ENCODE data around the gene FAM47E.

The FAM47E gene

DNA sequence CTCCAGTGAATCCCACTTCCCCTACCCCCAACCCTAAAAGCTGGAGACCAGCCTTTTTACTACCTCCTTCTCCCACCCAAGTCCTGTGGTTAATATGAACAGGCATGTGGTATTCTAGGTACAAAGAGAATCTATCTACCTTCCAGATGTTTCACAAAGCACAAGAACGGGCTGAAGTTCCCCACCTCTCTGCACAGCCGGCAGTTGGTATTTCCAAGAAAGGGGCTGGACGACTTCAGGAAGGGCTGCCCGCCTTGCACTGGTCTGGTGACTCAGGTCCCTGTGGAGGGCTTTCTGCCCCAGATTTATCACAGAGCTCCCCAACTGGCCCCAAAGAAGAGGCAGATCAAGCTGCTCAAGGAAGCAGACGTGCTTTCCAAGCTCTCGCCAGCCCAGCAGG lies 4.5 kb downstream of the FAM47E start:
- ChIA-PET CTCF (no interaction called here), POLR2A (no interaction called here)
- H3K4me3 ChIP-seq (ENCODE audit: low read depth, low read length), result no peak overlapping the region
- H3K27ac ChIP-seq (ENCODE audit: extremely low read depth, low read depth, low read length), result no peak overlapping the region
- H3K36me3 ChIP-seq (ENCODE audit: control insufficient read depth in 2 of 2, insufficient read depth in 1 of 2, low read length in 2 of 2), result no peaks in the 10 kb centered on the region
- no peaks in the 10 kb centered on the region for H3K4me1 ChIP-seq (ENCODE audit: control insufficient read depth, insufficient read depth, low read length)
- TF ChIP-seq ZBTB8A (tag by site-specific recombination; IDR thresholded peaks at IDR 0.05) (no peak), ZNF555 (tag by site-specific recombination; conservative IDR thresholded peaks at IDR 0.05) (no peak), ZNF169 (tag by site-specific recombination; IDR thresholded peaks at IDR 0.05) (no peak), ZNF155 (tag by site-specific recombination; IDR thresholded peaks at IDR 0.05) (no peak)
- TF ChIP-seq, protein P1, sequence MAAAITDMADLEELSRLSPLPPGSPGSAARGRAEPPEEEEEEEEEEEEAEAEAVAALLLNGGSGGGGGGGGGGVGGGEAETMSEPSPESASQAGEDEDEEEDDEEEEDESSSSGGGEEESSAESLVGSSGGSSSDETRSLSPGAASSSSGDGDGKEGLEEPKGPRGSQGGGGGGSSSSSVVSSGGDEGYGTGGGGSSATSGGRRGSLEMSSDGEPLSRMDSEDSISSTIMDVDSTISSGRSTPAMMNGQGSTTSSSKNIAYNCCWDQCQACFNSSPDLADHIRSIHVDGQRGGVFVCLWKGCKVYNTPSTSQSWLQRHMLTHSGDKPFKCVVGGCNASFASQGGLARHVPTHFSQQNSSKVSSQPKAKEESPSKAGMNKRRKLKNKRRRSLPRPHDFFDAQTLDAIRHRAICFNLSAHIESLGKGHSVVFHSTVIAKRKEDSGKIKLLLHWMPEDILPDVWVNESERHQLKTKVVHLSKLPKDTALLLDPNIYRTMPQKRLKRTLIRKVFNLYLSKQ (tag by site-specific recombination; IDR thresholded peaks at IDR 0.05; ENCODE audit: borderline replicate concordance), result no peak
- no peaks in the 10 kb centered on the region for H3K9me3 ChIP-seq (ENCODE audit: control insufficient read depth, insufficient read depth, low read depth, low read length)

DNA sequence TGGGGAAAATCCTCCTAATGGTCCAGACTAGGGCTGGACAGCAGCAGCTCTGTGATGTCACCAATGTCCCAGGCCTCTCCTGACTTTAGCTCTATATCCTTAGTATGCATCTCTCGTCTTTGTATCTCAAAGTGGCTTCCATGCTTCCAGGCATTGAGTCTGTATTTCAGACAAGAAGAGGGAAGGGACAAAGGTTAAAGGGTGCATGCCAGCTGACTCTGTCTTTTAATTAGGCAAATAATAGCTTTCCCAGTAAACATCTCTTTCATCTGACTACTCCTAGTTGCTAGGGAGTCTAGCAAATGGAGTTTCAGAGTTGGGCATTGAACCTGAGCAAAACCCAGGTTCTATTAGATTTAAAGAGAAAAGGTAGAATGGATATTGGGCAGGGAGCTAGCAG lies 5.4 kb downstream of the FAM47E start:
- ChIA-PET CTCF (no interaction called here), POLR2A (no interaction called here)
- Histone ChIP-seq H3K9me3 (ENCODE audit: control insufficient read depth, insufficient read depth, low read depth, low read length) (no peaks in the 10 kb centered on the region), H3K4me1 (ENCODE audit: control insufficient read depth, insufficient read depth, low read length) (no peaks in the 10 kb centered on the region), H3K36me3 (ENCODE audit: control insufficient read depth in 2 of 2, insufficient read depth in 1 of 2, low read length in 2 of 2) (no peaks in the 10 kb centered on the region), H3K27ac (ENCODE audit: extremely low read depth, low read depth, low read length) (no peak overlapping the region), H3K4me3 (ENCODE audit: low read depth, low read length) (no peak overlapping the region)
- TF ChIP-seq, protein P2, sequence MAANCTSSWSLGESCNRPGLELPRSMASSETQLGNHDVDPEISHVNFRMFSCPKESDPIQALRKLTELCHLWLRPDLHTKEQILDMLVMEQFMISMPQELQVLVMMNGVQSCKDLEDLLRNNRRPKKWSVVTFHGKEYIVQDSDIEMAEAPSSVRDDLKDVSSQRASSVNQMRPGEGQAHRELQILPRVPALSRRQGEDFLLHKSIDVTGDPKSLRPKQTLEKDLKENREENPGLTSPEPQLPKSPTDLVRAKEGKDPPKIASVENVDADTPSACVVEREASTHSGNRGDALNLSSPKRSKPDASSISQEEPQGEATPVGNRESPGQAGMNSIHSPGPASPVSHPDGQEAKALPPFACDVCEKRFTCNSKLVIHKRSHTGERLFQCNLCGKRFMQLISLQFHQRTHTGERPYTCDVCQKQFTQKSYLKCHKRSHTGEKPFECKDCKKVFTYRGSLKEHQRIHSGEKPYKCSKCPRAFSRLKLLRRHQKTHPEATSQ (tag by site-specific recombination; IDR thresholded peaks at IDR 0.05), result no peak
- TF ChIP-seq ZNF747 (tag by site-specific recombination; IDR thresholded peaks at IDR 0.05), result no peak
- TF ChIP-seq, protein P3, sequence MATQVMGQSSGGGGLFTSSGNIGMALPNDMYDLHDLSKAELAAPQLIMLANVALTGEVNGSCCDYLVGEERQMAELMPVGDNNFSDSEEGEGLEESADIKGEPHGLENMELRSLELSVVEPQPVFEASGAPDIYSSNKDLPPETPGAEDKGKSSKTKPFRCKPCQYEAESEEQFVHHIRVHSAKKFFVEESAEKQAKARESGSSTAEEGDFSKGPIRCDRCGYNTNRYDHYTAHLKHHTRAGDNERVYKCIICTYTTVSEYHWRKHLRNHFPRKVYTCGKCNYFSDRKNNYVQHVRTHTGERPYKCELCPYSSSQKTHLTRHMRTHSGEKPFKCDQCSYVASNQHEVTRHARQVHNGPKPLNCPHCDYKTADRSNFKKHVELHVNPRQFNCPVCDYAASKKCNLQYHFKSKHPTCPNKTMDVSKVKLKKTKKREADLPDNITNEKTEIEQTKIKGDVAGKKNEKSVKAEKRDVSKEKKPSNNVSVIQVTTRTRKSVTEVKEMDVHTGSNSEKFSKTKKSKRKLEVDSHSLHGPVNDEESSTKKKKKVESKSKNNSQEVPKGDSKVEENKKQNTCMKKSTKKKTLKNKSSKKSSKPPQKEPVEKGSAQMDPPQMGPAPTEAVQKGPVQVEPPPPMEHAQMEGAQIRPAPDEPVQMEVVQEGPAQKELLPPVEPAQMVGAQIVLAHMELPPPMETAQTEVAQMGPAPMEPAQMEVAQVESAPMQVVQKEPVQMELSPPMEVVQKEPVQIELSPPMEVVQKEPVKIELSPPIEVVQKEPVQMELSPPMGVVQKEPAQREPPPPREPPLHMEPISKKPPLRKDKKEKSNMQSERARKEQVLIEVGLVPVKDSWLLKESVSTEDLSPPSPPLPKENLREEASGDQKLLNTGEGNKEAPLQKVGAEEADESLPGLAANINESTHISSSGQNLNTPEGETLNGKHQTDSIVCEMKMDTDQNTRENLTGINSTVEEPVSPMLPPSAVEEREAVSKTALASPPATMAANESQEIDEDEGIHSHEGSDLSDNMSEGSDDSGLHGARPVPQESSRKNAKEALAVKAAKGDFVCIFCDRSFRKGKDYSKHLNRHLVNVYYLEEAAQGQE (tag by site-specific recombination; IDR thresholded peaks at IDR 0.05), result 0 out of 2 replicates have a peak, but pooled peaks have one; percentile 12
- no peak for TF ChIP-seq HOXA7 (CRISPR knock-in tag; IDR thresholded peaks at IDR 0.05; ENCODE audit: borderline replicate concordance)
- no peak for TF ChIP-seq ZNF10 (tag by site-specific recombination; IDR thresholded peaks at IDR 0.05)
- TF ChIP-seq, protein P4, sequence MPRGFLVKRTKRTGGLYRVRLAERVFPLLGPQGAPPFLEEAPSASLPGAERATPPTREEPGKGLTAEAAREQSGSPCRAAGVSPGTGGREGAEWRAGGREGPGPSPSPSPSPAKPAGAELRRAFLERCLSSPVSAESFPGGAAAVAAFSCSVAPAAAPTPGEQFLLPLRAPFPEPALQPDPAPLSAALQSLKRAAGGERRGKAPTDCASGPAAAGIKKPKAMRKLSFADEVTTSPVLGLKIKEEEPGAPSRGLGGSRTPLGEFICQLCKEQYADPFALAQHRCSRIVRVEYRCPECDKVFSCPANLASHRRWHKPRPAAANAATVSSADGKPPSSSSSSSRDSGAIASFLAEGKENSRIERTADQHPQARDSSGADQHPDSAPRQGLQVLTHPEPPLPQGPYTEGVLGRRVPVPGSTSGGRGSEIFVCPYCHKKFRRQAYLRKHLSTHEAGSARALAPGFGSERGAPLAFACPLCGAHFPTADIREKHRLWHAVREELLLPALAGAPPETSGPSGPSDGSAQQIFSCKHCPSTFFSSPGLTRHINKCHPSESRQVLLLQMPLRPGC (tag by site-specific recombination; IDR thresholded peaks at IDR 0.05), result no peak

DNA sequence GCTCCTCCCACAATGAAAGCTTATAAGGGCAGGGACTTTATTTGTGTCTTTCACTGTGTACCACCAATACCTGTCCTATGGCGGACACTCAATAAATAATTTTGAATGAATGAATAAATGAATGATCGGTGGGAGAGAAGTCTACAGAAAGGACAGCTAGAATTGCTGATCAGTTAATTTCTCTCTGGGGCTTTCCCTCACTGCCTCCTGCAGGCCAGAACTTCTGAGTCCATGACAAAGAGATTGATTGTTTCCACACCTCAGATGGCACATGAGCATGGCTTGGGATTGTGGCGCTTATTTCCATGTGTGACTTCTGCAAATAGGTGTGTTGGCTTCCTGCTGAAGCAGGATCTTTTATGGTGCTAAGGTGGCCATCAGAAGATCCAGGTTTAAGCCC lies 6.3 kb downstream of the FAM47E start:
- Histone ChIP-seq H3K36me3 (ENCODE audit: control insufficient read depth in 2 of 2, insufficient read depth in 1 of 2, low read length in 2 of 2) (no peaks in the 10 kb centered on the region), H3K9me3 (ENCODE audit: control insufficient read depth, insufficient read depth, low read depth, low read length) (no peaks in the 10 kb centered on the region), H3K4me1 (ENCODE audit: control insufficient read depth, insufficient read depth, low read length) (no peaks in the 10 kb centered on the region), H3K27ac (ENCODE audit: extremely low read depth, low read depth, low read length) (no peak overlapping the region), H3K4me3 (ENCODE audit: low read depth, low read length) (no peak overlapping the region)
- POLR2A ChIA-PET, result no interaction called here
- CTCF ChIA-PET, result no interaction called here
- TF ChIP-seq ZNF530 (tag by site-specific recombination; IDR thresholded peaks at IDR 0.05; ENCODE audit: low read depth) (no peak), ZNF776 (tag by site-specific recombination; IDR thresholded peaks at IDR 0.05; ENCODE audit: borderline replicate concordance) (no peak)

Data from HEK293 (cell line).